Stimulated activated CD8-positive, alpha-beta memory T cell treated with anti-CD3 and anti-CD28 coated beads, Interleukin-4, amount 100 ng/mL, for 1 hour (primary cell): ENCODE measurements around the gene ITGA2B.
A peak's percentile ranks its signal among the peaks of the same experiment; 100 is the strongest.
"Not testable (repeated sequence)": the region's sequence is repeated elsewhere in the genome, so short reads cannot be mapped to it uniquely, and the experiment has no call there.

Experiments used
- DNase-seq, 2 donors: peaks; one replicate each; pipeline ENCODE4 v3.0.0-alpha.2; 2020; ENCODE audit warnings: low read depth in 2 of 2, low spot score in 1 of 2

ITGA2B gene

GRCh38 chr17:44333371-44333770 is 56.1 kb downstream of the ITGA2B start:
- DNase-seq = no peak

GRCh38 chr17:44331249-44331760 is 58.1 kb downstream of the ITGA2B start:
- DNase-seq = peak in 1 of 2 donors; percentile 45

- DNase-seq = not testable (repeated sequence)
Observed at GRCh38 chr17:44330263-44330662, 59.2 kb downstream of the ITGA2B start.

GRCh38 chr17:44329516-44329915 is 59.9 kb downstream of the ITGA2B start:
- DNase-seq = not testable (repeated sequence)

- no peak for DNase-seq
Observed at GRCh38 chr17:44327715-44328449, 61.6 kb downstream of the ITGA2B start.

GRCh38 chr17:44326861-44327444 is 62.5 kb downstream of the ITGA2B start:
- DNase-seq = peak; percentile 80 to 92

GRCh38 chr17:44324571-44325275 is 64.7 kb downstream of the ITGA2B start, which contains the start of gene SLC25A39:
Gene SLC25A39, minus strand, starts transcription at chr17:44324823. Its CDS starts 1,261 bp downstream, at chr17:44323562.
- DNase-seq = peak; percentile 84 to 89

- no peak for DNase-seq
Observed at GRCh38 chr17:44324092-44324570, 65.3 kb downstream of the ITGA2B start.

- no peak for DNase-seq
Observed at GRCh38 chr17:44323359-44324091, 65.9 kb downstream of the ITGA2B start.

GRCh38 chr17:44322236-44322895 is 67.1 kb downstream of the ITGA2B start:
- DNase-seq = no peak
